ENCODE data around the gene PCDHGB1.
"Not testable (repeated sequence)": the region's sequence is repeated elsewhere in the genome, so short reads cannot be mapped to it uniquely, and the experiment has no call there.

The PCDHGB1 gene

DNA sequence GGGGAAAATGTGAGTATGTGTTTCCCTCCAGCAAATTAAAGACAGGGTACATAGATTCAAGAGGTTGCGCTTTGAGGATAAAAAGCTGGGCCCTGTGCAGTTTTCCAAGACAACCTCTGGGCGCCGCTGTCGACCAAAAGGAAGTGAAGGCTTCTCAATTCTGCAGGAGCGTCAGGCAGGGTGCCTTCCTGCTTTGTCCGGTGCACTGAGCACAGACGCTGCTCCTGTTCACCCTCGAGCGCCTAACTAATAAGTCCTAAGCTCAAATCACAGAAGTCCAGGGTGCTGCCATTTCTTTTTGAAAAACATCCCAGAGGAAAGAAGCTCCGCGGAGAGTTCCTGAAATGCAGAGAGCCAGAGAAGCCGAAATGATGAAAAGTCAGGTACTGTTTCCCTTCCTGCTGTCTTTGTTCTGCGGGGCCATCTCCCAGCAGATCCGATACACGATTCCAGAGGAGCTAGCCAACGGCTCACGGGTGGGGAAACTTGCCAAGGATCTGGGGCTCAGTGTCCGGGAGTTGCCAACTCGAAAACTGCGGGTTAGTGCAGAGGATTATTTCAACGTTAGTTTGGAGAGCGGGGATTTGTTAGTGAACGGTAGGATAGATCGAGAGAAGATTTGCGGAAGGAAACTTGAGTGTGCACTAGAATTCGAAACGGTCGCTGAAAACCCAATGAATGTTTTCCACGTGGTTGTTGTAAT is at the start of gene PCDHGB1:
PCDHGB1 (plus strand) TSS at position 183 of the 703 bp plus-strand sequence; CDS start at position 345, 162 bp downstream.
- DNase-seq (ENCODE audit: low spot score) = peak; percentile 68

DNA sequence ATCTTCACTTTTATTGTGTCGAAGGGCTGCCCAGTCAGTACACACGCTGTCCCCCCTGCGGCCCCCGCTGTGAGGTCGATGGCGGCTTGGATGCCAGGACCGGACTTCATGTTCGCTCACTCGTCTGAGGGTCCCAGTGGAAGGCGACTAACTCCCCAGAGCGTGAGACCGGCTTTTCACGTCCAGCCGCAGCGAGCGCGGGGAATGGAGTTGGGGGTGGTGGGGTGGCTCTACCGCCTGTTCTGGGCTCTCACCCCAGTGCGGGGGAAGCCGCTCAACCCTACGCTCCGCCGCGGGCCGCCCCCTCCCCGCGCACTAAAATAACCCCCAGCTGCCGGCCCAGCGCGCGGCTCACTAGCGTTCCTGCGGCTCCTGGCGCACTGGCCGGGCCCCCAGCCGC is 46.1 kb upstream of the PCDHGB1 start, which contains the start of gene SLC25A2:
SLC25A2 (minus strand) TSS at position 294 of the 400 bp plus-strand sequence; CDS start at position 110, 184 bp downstream.
- no peak for DNase-seq (ENCODE audit: low spot score)

DNA sequence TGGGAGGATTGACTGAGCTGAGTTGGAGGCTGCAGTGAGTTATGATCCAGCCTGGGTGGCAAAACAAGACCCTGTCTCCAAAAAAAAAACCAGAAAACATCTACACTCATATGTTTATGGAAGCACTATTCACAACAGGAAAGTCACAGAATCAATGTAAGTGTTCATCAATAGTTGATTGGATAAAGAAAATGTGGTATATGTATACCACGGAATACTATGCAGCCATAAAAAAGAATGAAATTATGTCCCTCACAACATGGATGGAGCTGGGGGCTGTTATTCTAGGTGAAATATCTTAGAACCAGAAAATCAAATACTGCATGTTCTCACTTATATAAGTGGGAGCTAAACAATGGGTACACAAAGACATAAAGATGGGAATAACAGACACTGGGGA is 43.3 kb upstream of the PCDHGB1 start:
- no peak for DNase-seq (ENCODE audit: low spot score)

DNA sequence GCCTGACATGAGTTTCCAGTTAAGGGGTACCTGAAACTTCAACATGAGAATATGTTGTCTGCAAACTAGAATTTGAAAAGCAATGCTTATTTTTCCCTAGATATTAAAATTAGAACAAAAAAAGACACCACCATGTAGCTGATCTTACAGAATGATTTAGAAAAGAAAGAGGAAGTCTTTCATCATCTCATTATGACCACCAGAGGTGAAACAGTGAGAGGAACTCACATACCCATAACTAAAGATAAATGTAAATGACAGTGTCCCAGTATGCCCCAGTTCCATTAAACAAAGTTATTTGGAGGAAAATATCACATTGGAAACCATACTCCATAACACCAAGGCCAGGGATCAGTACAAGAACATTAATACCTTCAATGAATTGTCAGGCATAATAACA is 36.2 kb upstream of the PCDHGB1 start:
- DNase-seq (ENCODE audit: low spot score) = no peak

DNA sequence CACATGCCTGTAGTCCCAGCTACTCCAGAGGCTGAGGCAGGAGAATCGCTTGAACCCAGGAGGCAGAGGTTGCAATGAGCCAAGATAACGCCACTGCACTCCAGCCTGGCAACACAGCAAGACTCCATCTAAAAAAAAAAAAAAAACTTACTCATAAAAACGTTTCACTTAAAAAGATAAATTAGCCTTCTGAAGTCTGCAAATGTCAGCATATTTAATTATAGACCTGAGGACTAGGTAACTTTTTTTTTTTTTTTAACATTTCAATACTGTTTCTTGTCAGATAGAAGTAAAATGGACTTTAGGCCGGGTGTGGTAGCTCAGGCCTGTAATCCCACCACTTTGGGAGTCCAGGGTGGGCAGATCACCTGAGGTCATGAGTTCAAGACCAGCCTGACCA is 32.9 kb upstream of the PCDHGB1 start:
- DNase-seq (ENCODE audit: low spot score) = not testable (repeated sequence)

DNA sequence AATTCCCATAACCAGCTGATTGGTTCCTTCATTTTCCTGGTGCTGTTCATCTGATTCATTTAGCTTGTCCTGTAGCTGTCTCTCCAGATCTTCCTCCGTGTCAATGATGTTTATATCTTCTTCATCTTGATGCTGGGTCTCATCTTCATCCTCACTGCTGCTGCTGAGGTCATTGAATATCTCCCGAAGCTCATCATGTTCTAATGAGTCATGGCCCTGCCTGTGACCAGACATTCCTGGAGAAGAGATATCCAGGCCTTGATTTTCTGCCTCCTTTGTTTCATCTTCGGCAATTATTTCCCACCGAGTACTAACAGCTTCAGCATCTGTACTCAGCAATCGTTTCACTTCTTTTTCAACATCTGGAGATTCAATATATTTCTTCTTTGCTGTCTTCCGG is 30.7 kb upstream of the PCDHGB1 start:
- no peak for DNase-seq (ENCODE audit: low spot score)

DNA sequence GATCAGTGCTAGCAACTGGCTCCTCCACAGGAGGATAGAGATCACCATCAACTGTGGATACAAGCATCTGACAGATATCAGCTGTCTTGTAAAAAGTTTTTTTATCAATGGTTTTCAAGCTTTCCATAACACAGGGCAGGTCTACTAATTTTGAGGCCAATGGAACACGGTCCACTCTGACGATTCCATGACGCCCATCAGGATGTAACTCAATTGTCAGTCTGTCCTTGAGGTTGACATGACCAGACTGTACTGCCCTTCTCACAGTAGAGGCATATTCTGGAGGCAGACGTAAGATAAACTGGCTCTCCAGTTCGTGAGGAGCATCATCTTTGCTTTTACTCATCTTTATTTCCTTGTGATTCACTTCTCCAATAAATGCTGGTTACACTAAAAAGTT is 30.2 kb upstream of the PCDHGB1 start:
- no peak for DNase-seq (ENCODE audit: low spot score)

DNA sequence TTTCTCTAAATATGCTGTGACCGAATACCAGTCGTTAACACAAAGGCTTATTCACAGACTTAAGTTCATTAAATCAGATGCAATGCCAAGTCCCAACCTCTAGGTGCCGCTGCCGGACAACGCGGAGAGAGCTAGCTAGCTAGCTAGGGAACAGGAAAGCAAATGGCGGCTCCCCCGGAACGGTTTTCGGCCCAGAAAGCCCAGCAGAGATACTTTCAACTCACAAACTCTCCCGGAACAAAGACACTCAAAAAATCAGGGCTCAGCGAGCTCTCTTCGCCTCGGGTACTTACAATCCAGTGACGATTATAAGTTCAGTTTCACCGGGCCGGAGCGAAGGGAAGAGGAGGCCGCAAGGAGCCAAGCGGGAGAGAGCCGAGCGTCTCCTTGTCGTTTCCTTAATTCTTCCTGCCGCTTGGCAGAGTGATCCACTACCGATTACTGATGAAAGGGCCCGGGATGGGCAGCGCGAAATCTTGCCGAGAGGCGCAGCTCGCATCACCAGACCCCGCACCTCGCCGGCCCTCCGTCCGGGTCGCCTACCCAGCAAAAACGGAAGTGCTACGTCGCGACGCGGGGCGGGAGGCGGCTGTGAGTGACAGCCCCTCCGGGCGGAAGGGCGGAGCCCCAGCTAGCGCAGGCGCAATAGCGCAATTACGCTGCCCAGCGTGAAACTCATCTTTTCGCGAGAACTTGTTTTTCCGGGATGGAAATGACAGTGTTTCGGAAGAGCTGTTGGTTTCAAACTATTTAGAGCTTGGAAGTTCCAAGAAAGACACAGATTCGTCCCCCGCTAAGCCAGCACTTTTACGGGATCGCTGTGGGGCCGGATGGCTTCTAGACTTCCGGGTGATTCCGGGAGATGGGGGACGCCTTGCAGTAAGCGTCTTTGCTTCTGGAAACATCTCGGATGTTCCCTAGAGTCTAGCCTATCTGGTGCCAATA is 29.4 kb upstream of the PCDHGB1 start, which contains the start of gene TAF7:
TAF7 (minus strand) TSS at position 560 of the 945 bp plus-strand sequence. CDS start 740 bp downstream, outside the sequence.
- peak; percentile 98 for DNase-seq (ENCODE audit: low spot score)

DNA sequence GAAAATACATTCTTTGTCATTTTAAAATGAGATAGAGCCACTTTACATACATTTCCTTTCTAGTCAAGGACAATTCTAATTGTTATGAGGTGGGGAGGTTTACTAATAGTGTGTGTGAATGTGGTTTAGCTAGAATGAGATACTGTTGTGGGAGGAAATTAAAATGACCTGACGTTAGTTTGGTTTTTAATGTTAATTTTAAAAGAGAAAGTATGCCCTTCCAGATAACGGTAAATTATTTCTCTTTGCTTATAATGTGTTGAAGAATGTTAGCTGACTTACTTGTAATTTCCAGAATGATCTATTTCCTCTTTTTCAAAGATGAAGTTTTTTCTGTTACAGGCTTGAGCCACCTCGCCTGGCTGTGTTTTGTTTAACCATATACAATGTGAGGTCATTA is 27.6 kb upstream of the PCDHGB1 start:
- DNase-seq (ENCODE audit: low spot score) = no peak

DNA sequence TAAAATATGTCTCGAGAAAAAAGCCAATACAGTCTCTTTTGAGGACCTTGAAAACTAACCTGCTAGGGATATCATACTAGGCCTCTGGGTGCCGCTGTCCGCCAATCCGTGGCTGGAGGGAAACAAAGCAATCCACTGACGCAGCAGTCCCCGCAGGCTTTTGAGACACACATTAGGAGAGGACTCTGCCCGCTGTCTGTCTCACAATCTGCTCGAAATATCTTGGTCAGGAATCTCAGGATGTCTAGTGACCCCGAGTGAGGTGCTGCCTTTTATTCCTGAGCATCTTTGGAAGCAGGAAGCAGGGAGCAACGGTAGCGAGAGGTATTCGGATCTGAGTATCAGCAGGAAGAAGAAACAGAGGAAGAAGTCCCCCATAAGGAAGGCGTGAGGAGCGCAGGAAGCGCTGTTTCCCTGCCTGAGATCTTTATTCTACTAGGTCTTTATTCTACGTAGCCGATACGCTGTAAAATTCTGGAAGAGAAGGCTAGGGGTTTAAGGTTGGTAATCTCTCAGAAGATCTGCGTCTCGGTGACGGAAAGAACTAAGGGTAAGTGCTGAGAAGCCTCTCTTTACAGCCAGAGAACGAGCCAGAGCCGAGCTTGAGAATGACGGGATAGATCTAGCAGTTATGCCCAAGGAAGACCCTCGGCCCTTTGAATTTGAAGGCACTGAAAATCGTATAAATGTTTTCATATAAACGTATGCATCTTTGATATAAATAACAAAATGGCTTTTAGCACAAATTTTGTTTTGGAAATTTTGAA is 23.6 kb upstream of the PCDHGB1 start:
- peak; percentile 82 for DNase-seq (ENCODE audit: low spot score)

DNA sequence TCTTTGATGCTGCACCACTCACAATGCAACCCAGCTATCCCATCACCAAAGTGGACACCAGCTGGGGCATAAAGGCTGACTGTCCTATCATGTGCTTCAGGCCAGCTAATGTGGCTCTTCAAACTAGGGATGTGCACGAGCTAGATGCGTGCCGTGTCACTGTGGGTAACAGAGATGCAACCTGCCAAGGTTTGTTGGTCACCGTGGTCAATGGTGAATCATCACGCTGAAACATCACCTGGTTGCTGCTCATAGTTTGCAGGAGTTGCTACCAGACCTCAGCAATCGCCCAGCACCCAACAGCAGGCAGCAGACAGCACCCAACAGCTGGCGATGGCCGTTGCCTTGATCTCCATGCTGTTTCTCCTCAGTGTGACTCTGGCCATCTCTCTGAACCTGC is 21.7 kb upstream of the PCDHGB1 start:
- no peak for DNase-seq (ENCODE audit: low spot score)

DNA sequence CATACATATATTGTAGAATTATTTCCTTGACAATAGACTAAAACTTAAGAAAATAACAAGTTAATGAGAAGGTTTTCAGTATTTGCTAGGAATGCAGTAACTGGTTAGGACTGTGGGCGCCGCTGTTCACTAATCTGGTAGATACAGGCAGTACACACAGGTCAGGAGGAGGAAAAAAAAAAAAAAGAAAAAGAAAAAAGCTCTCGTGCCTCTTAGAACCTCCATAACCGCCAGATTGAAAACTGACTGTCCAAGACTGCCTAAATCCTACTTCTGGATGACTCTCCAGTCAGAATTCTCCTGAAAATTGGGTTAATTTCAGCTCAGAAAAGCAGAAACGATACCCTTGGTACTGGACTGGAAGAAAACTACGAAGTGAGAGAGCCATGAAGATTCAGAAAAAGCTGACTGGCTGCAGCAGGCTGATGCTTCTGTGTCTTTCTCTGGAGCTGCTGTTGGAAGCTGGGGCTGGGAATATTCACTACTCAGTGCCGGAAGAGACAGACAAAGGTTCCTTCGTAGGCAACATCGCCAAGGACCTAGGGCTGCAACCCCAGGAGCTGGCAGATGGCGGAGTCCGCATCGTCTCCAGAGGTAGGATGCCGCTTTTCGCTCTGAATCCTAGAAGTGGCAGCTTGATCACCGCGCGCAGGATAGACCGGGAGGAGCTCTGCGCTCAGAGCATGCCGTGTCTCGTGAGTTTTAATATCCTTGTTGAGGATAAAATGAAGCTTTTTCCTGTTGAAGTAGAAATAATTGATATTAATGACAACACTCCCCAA is 19.4 kb upstream of the PCDHGB1 start, which contains the start of gene PCDHGA1:
PCDHGA1 (plus strand) TSS at position 216 of the 782 bp plus-strand sequence.
- DNase-seq (ENCODE audit: low spot score) = peak; percentile 78

DNA sequence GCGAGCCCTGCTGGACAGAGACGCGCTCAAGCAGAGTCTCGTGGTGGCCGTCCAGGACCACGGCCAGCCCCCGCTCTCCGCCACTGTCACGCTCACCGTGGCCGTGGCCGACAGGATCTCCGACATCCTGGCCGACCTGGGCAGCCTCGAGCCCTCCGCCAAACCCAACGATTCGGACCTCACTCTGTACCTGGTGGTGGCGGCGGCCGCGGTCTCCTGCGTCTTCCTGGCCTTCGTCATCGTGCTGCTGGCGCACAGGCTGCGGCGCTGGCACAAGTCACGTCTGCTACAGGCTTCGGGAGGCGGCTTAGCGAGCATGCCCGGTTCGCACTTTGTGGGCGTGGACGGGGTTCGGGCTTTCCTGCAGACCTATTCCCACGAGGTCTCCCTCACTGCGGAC is 17.3 kb upstream of the PCDHGB1 start:
- not testable (repeated sequence) for DNase-seq (ENCODE audit: low spot score)

DNA sequence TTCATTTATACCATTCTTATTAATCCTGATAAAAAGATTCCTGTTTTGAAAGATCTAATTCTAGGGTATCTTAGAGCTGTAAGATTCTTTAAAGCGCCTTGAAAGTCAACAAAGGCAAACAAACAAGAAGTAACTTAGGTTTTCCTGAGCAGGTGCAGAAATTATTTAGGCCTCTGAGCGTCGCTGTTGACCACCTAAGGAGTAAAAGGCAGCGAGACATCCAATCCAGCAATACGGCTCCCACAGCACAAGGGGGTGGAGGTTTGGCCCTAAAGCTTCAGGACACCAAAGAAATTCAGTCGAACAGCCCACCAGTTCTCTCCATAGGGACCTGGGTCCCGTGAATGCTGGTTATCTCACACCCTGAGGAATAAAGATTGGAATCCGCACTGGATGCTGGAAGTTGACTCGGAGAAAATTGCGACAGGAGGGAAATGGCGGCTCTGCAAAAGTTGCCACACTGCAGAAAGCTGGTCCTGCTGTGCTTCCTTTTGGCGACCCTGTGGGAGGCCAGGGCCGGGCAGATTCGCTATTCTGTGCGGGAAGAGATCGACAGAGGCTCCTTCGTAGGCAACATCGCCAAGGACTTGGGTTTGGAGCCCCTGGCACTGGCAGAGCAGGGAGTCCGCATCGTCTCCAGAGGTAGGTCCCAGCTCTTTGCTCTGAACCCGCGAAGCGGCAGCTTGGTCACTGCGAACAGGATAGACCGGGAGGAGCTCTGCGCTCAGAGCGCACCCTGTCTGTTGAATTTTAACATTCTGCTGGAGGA is 11.2 kb upstream of the PCDHGB1 start, which contains the start of gene PCDHGA2:
PCDHGA2 (plus strand) TSS at position 223 of the 769 bp plus-strand sequence.
- peak; percentile 67 for DNase-seq (ENCODE audit: low spot score)

DNA sequence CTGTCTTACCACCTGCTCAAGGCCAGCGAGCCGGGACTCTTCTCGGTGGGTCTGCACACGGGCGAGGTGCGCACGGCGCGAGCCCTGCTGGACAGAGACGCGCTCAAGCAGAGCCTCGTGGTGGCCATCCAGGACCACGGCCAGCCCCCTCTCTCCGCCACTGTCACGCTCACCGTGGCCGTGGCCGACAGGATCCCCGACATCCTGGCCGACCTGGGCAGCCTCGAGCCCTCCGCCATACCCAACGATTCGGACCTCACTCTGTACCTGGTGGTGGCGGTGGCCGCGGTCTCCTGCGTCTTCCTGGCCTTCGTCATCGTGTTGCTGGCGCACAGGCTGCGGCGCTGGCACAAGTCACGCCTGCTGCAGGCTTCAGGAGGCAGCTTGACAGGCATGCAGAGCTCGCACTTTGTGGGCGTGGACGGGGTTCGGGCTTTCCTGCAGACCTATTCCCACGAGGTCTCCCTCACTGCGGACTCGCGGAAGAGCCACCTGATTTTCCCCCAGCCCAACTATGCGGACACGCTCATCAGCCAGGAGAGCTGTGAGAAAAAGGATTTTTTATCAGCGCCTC is 9.0 kb upstream of the PCDHGB1 start:
- not testable (repeated sequence) for DNase-seq (ENCODE audit: low spot score)

DNA sequence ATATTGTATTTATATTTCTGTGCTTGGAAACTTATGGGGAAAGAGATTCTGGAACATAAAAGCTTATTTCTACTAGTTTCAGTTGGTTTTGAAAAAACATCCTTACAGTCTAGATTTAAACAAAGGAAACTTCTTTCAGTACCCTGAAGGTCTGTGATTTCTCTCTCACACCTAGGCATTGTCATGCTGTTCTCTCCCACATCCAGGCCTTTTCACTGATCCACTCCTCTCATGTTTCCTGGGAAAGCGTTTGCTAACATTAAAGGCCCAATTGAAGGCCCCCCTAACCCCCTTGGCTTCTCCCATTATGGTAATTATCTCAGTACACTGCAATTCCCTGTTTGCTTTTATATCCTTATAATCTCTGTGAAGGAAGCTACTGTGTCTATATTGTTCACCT is 7.1 kb upstream of the PCDHGB1 start:
- DNase-seq (ENCODE audit: low spot score) = no peak

DNA sequence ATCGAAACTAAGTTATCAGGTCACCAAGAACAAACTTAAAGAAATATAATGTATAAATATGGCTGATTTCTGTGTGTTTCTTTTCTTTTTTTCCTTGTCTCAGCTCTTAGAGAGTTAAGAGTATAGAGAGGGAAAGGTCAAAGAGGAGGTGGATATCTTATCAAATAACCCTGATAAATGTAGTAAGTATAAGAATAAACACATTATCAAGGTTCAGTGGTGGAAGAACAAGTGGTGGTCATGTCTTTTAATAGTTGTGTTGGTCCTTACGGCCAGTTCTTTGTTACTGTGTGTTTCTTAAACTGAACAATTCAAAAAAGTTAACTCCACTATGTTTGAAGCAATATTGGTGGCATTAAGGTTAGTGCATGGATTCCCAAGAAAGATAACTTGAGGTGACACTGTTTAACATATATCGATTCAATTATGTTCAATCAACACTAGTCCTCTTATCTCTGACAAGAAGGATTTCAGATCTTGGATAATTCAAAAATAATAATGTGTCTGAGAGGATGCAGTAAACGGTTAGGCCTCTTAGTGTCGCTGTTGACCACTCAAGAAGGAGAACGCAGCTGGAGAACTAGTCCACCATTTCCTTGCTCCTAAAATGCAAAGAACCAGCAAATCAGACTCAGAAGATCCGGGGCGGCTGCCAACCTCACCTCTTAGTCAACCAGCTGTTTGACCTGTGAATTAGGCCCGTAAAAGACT is 6.5 kb upstream of the PCDHGB1 start, which contains the start of gene PCDHGA3:
PCDHGA3 (plus strand) TSS at position 588 of the 711 bp plus-strand sequence. CDS start 205 bp downstream, outside the sequence.
- DNase-seq (ENCODE audit: low spot score) = no peak

DNA sequence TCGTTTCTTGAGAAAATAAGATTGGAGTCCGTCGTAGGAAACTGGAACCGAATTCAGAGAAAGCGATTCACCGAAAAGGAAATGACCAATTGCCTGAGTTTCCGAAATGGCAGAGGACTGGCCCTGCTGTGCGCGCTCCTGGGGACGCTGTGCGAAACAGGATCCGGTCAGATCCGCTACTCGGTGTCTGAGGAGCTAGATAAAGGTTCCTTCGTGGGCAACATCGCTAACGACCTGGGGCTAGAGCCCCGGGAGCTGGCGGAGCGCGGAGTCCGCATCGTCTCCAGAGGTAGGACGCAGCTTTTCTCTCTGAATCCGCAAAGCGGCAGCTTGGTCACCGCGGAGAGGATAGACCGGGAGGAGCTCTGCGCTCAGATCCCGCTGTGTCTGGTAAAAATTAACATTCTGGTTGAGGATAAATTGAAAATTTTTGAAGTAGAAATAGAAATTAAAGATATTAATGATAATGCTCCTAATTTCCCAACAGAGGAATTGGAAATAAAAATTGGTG is 5.9 kb upstream of the PCDHGB1 start:
- DNase-seq (ENCODE audit: low spot score) = no peak

DNA sequence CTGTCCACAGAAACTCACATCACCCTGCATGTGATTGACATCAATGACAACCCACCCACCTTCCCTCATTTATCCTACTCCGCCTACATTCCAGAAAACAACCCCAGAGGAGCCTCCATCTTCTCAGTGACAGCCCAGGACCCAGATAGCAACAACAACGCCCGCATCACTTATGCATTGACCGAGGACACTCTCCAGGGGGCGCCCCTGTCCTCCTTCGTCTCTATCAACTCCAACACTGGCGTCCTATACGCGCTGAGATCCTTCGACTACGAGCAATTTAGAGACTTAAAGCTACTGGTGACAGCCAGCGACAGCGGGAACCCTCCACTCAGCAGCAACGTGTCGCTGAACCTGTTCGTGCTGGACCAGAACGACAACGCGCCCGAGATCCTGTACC is 4.6 kb upstream of the PCDHGB1 start:
- no peak for DNase-seq (ENCODE audit: low spot score)
